Heart right ventricle (tissue), 16 donors: Measurements from ENCODE around the gene P2RX7. TPM values are rescaled to one million over a fixed set of nuclear protein-coding genes. Genes with fewer than 3 reads are reported as not detected.

Experiments
- ATAC-seq, 8 donors: fragments of 200-7000 bp; cut with Tn5 transposase; one replicate each; pipeline ENCODE4 v1.9.1; 2020; ENCODE audit warnings: mild to moderate bottlenecking in 8 of 8, moderate library complexity in 8 of 8, moderate number of reproducible peaks in 1 of 8
- DNase-seq, 2 donors: peaks; one replicate each; pipeline ENCODE4 v3.0.0-alpha.2; 2020
- H3K27ac ChIP-seq, 10 donors: fragments of 200-600 bp; sonication (generic) in 2 of 10; one replicate each; pipeline versions ENCODE4 v1.5.0 to v1.8.0; 2020 to 2022; ENCODE audit warnings: mild to moderate bottlenecking in 3 of 10
- H3K27me3 ChIP-seq, 7 donors: fragments of 200-600 bp; one replicate each; pipeline ENCODE4 v1.8.0; 2021 to 2022; ENCODE audit warnings: mild to moderate bottlenecking in 2 of 7
- H3K36me3 ChIP-seq, 9 donors: fragments of 200-600 bp; sonication (generic) in 1 of 9; one replicate each; pipeline versions ENCODE4 v1.5.0 to v1.8.0; 2020 to 2022; ENCODE audit warnings: mild to moderate bottlenecking in 2 of 9
- H3K4me1 ChIP-seq, 9 donors: fragments of 200-600 bp; sonication (generic) in 1 of 9; one replicate each; pipeline versions ENCODE4 v1.5.0 to v1.8.0; 2020 to 2022; ENCODE audit warnings: mild to moderate bottlenecking in 4 of 9
- H3K4me3 ChIP-seq, 10 donors: fragments of 200-600 bp; sonication (generic) in 2 of 10; one replicate each; pipeline versions ENCODE4 v1.5.0 to v1.8.0; 2020 to 2022; ENCODE audit warnings: mild to moderate bottlenecking in 7 of 10, moderate library complexity in 2 of 10
- H3K9me3 ChIP-seq, 11 donors: fragments of 200-600 bp in 10 of 11; sonication (generic) in 2 of 11; one replicate each; pipeline versions ENCODE4 v1.5.0 to v1.8.0; 2013 to 2022; ENCODE audit warnings: mild to moderate bottlenecking in 2 of 11, control low read depth in 1 of 11, moderate library complexity in 1 of 11
- CTCF ChIP-seq, 9 donors: fragments of 200-600 bp; sonication (generic) in 2 of 9; IDR thresholded peaks; one replicate each; pipeline versions ENCODE4 v1.5.0 to v1.8.0; 2021 to 2022; ENCODE audit warnings: antibody characterized with exemption in 9 of 9, mild to moderate bottlenecking in 5 of 9, moderate library complexity in 1 of 9
- WGBS, 2 donors: extraction: QIAGEN DNeasy Blood & Tissue Kit; methylation state at CpG; one replicate each; pipeline ENCODE4 v1.1.7; 2013; ENCODE audit warnings: inconsistent platforms in 1 of 2; 5-methylcytosine and 5-hydroxymethylcytosine counted together
- intact Hi-C, 10 donors: fragments of 100-400 bp; cut with DNase I; formaldehyde crosslinking; loops; one replicate each; pipeline versions ENCODE4 v1.11.1 to v1.14.2; 2022
- polyA plus RNA-seq, 2 donors: library from polyadenylated mRNA; stranded (reverse); fragments of 200-250 nt; gene quantifications; one replicate each; pipeline ENCODE4 v1.2.3, GENCODE V29; 2013
- total RNA-seq, 10 donors: library from RNA; stranded (reverse); fragmentation: NEBNext Ultra II Directional in 3 of 10; extraction: Animal tissue kit (Norgen Biotek cat#: 25700) in 3 of 10; gene quantifications; one replicate each; pipeline versions ENCODE4 v1.2.1 to v1.2.4, GENCODE V29; 2021 to 2023
- donor health status: Arrhythmogenic right ventricular cardiomyopathy.
- donor health status: ischemic (EF 13 %, LVEDD 7.1; RV severe dilation, severe dysfunction).
- donor health status: healthy with polysubstance abuse.
- donor health status: DM: no; HTN: yes; CAD: no.
- donor health status: DM: no; HTN: no; CAD: no.
- donor health status: ischemic (EF 25% LVEDD 6.9; RV normal size, moderate dysfunction).
- donor health status: ischemic (EF 25% LVEDD 5.7; RV mildly dilated, moderate dysfunction).
- donor health status: healthy.
- donor health status: DM: yes; HTN: yes; CAD: no.
- donor health status: Ischemic cardiomyopathy.
- donor health status: ischemic (EF 35%, LVEDD 5.7; RV mildly dilated, moderate dysfunction).
- donor health status: nonischemic (EF 11% LVEDD 7.7; RV severe dilation, severe dysfunction).
- donor health status: DM: yes; HTN: yes; CAD: no.
- donor health status: PGD.
- donor health status: ischemic (EF 29% LVEDD 5.4; RV normal size, mild dysfunction).
- donor health status: nonischemic (EF 23%, LVEDD 6.1; RV moderate dilation, normal function).

P2RX7 gene
- total and polyA plus RNA-seq, 12 donors = 0.25 to 7.0 (median 1.6) TPM

GRCh38 chr12:121167951-121168350, 35.3 kb downstream of the P2RX7 start:
- intact Hi-C loops = no loop called here
- TF ChIP-seq CTCF (IDR thresholded peaks at IDR 0.05) = no peak
- Histone ChIP-seq H3K4me3 (no peak overlapping the region), H3K36me3 (peaks cover 0 to 23% (median 0%) of the 10 kb centered on the region in 9 donors), H3K9me3 (no peaks in the 10 kb centered on the region), H3K27ac (no peak overlapping the region), H3K27me3 (no peaks in the 10 kb centered on the region), H3K4me1 (peaks cover 0 to 3% (median 0%) of the 10 kb centered on the region in 9 donors)
- WGBS, 2 donors = 74 to 92% methylated on average over 3 of the region's 3 CpGs
- ATAC-seq (no peak), DNase-seq (no peak)

- peaks cover 0 to 12% (median 0%) of the 10 kb centered on the region in 9 donors for H3K36me3 ChIP-seq
- no peak for TF ChIP-seq CTCF (IDR thresholded peaks at IDR 0.05)
- intact Hi-C loops = no loop called here
Observed at GRCh38 chr12:121170151-121170550, 37.5 kb downstream of the P2RX7 start.

GRCh38 chr12:121170611-121171260, 38.1 kb downstream of the P2RX7 start:
- Histone ChIP-seq H3K27ac (no peak overlapping the region), H3K4me1 (peaks cover 0 to 14% (median 0%) of the 10 kb centered on the region in 9 donors), H3K9me3 (no peaks in the 10 kb centered on the region), H3K36me3 (peaks cover 0 to 6% (median 0%) of the 10 kb centered on the region in 9 donors), H3K4me3 (no peak overlapping the region), H3K27me3 (no peaks in the 10 kb centered on the region)
- WGBS, 2 donors = 81 to 91% methylated on average over 14 of the region's 14 CpGs
- intact Hi-C loops = no loop called here
- DNase-seq = no peak
- no peak for TF ChIP-seq CTCF (IDR thresholded peaks at IDR 0.05)
- no peak for ATAC-seq

More at GRCh38 chr12:121170151-121170550, 37.5 kb downstream of the P2RX7 start:
- H3K9me3 ChIP-seq = no peaks in the 10 kb centered on the region
- peaks cover 0 to 8% (median 0%) of the 10 kb centered on the region in 9 donors for H3K4me1 ChIP-seq
- no peak overlapping the region for H3K27ac ChIP-seq
- DNase-seq = no peak
- H3K4me3 ChIP-seq = no peak overlapping the region
- no peaks in the 10 kb centered on the region for H3K27me3 ChIP-seq
- WGBS, 2 donors = 74 to 78% methylated on average over 5 of the region's 5 CpGs
- no peak for ATAC-seq

- H3K36me3 ChIP-seq = peaks cover 0 to 4% (median 0%) of the 10 kb centered on the region in 9 donors
- ATAC-seq (no peak), DNase-seq (no peak)
- WGBS, 2 donors = 93% methylated on average over 6 of the region's 6 CpGs
- no peak for TF ChIP-seq CTCF (IDR thresholded peaks at IDR 0.05)
- H3K27ac ChIP-seq = no peak overlapping the region
- H3K9me3 ChIP-seq = no peaks in the 10 kb centered on the region
- intact Hi-C loops = no loop called here
- H3K27me3 ChIP-seq = no peaks in the 10 kb centered on the region
- H3K4me1 ChIP-seq = peaks cover 0 to 18% (median 0%) of the 10 kb centered on the region in 9 donors
- H3K4me3 ChIP-seq = no peak overlapping the region
Observed at GRCh38 chr12:121172145-121172544, 39.5 kb downstream of the P2RX7 start.
